Neural crest cell (in vitro differentiated cells): Measurements from ENCODE around the gene ATP8A1. TPM values are rescaled to one million over a fixed set of nuclear protein-coding genes. Genes with fewer than 3 reads are reported as not detected.

Source experiments
- DNase-seq: peaks from one replicate; pipeline ENCODE4 v3.0.0; 2021; ENCODE audit warnings: low read depth, mixed read lengths, low spot score
- H3K27ac Mint-ChIP-seq: one replicate; pipeline ENCODE4 v1.8.0; 2021; ENCODE audit warnings: mild to moderate bottlenecking, mixed read lengths; ENCODE audit not compliant: unreplicated experiment
- H3K27me3 Mint-ChIP-seq: 2 replicates; pipeline ENCODE4 v1.8.0; 2021; ENCODE audit warnings: low read depth, mild to moderate bottlenecking, mixed read lengths
- H3K36me3 Mint-ChIP-seq: 2 replicates; pipeline ENCODE4 v1.8.0; 2021; ENCODE audit warnings: low read depth, mild to moderate bottlenecking, mixed read lengths
- H3K4me1 Mint-ChIP-seq: 2 replicates; pipeline ENCODE4 v1.8.0; 2021; ENCODE audit warnings: mixed read lengths
- H3K4me3 Mint-ChIP-seq: one replicate; pipeline ENCODE4 v1.8.0; 2021; ENCODE audit warnings: mild to moderate bottlenecking, mixed read lengths
- H3K9me3 Mint-ChIP-seq: 2 replicates; pipeline ENCODE4 v1.8.0; 2021; ENCODE audit warnings: mixed read lengths
- total RNA-seq: library from RNA; stranded (reverse); gene quantifications from 2 replicates; pipeline ENCODE4 v1.2.1, GENCODE V29; 2021
- TF ChIP-seq, protein P1 (sequence below): fragments of 200-600 bp; sonication (generic); conservative IDR thresholded peaks from 2 replicates; pipeline ENCODE4 v1.5.0; 2021; ENCODE audit warnings: antibody characterized with exemption, mild to moderate bottlenecking

Gene ATP8A1
- total RNA-seq, 1 donor from 2014 or later: 11.9 TPM

- TF ChIP-seq, protein P1, sequence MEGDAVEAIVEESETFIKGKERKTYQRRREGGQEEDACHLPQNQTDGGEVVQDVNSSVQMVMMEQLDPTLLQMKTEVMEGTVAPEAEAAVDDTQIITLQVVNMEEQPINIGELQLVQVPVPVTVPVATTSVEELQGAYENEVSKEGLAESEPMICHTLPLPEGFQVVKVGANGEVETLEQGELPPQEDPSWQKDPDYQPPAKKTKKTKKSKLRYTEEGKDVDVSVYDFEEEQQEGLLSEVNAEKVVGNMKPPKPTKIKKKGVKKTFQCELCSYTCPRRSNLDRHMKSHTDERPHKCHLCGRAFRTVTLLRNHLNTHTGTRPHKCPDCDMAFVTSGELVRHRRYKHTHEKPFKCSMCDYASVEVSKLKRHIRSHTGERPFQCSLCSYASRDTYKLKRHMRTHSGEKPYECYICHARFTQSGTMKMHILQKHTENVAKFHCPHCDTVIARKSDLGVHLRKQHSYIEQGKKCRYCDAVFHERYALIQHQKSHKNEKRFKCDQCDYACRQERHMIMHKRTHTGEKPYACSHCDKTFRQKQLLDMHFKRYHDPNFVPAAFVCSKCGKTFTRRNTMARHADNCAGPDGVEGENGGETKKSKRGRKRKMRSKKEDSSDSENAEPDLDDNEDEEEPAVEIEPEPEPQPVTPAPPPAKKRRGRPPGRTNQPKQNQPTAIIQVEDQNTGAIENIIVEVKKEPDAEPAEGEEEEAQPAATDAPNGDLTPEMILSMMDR: no peak
- no peaks in the 10 kb centered on the region for H3K4me1 Mint-ChIP-seq
- H3K27ac Mint-ChIP-seq: no peak overlapping the region
- H3K9me3 Mint-ChIP-seq: peaks cover 7% of the 10 kb centered on the region
- no peaks in the 10 kb centered on the region for H3K36me3 Mint-ChIP-seq
- H3K4me3 Mint-ChIP-seq: no peak overlapping the region
- no peaks in the 10 kb centered on the region for H3K27me3 Mint-ChIP-seq
- no peak for DNase-seq
Measured at GRCh38 chr4:42543126-42543525, 113.8 kb downstream of the ATP8A1 start.

DNA sequence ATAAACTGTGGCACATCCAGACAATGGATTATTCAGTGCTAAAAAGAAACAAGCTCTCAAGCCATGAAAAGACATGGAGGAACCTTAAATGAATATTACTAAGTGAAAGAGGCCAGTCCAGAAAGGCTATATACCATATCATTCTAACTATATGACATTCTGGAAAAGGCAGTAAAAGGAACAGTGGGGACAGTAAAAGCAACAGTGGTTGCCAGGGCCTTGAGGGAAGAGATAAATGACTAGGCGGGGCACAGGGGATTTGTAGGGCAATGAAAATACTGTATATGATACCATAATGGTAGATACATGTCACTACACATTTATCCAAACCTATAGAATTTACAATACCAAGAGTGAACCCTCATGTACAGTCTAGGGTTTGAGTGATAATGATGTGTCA is 115.3 kb downstream of the ATP8A1 start:
- TF ChIP-seq, protein P1: no peak
- Mint-ChIP-seq H3K36me3 (peaks cover 4% of the 10 kb centered on the region), H3K27me3 (no peaks in the 10 kb centered on the region), H3K9me3 (peaks cover 11% of the 10 kb centered on the region), H3K4me3 (no peak overlapping the region), H3K4me1 (no peaks in the 10 kb centered on the region), H3K27ac (no peak overlapping the region)
- DNase-seq: no peak

DNA sequence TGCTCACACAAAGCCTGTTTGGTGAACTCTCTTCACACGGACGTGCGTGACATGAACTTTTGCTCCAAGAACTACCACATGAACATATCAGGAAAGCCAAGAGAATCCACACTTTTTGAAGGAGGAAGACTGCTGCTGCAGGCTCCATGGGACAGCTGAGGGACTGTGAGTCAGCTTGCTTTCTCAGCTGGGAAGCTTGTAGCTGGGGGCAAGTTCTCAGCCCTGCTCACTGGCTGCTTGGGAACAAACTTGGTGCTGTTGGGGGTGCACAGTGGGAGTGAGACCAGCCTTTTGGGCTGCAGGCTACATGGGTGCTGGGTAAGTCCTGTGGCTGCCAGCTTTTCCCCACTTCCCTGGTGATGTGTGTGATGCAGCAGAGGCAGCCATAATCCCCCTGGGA is 123.9 kb downstream of the ATP8A1 start:
- no peak for DNase-seq
- Mint-ChIP-seq H3K27me3 (no peaks in the 10 kb centered on the region), H3K4me1 (no peaks in the 10 kb centered on the region), H3K9me3 (peaks cover 12% of the 10 kb centered on the region), H3K27ac (no peak overlapping the region), H3K4me3 (no peak overlapping the region), H3K36me3 (peaks cover 19% of the 10 kb centered on the region)
- TF ChIP-seq, protein P1: no peak

DNA sequence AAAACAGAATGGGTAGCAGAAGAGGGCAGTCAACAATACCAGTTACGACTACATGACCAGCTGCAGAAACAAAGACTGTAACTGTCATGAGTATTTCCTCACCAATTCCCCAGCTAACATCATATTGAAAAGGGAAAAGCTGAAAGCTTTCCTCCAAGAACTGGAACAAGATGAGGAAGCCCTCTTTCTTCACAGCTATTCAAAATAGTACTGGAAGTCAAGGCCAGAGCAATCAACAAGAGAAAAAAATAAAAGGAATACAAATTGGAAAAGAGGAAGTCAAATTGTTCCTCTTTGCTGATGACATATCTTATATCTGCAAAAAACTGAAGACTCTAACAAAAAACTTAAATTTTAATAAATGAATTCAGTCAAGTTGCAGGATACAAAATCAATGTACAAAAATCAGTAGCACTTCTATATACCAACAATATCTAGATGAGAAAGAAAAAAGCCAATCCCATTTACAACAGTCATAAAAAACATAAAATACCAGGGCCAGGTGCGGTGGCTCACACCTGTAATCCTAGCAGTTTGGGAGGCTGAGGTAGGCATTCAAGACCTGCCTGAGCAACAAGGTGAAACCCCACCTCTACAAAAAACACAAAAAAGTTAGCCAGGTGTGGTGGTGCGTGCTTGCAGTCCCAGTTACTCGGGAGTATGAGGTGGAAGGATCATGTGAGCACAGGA is 125.4 kb downstream of the ATP8A1 start:
- DNase-seq: no peak
- no peak overlapping the region for H3K4me3 Mint-ChIP-seq
- TF ChIP-seq, protein P1: no peak
- peaks cover 15% of the 10 kb centered on the region for H3K36me3 Mint-ChIP-seq
- peaks cover 8% of the 10 kb centered on the region for H3K9me3 Mint-ChIP-seq
- H3K4me1 Mint-ChIP-seq: no peaks in the 10 kb centered on the region
- no peak overlapping the region for H3K27ac Mint-ChIP-seq
- H3K27me3 Mint-ChIP-seq: no peaks in the 10 kb centered on the region

- Mint-ChIP-seq H3K27ac (no peak overlapping the region), H3K27me3 (no peaks in the 10 kb centered on the region), H3K4me1 (peaks cover 3% of the 10 kb centered on the region), H3K9me3 (no peaks in the 10 kb centered on the region), H3K36me3 (no peaks in the 10 kb centered on the region), H3K4me3 (no peak overlapping the region)
- TF ChIP-seq, protein P1: no peak
- no peak for DNase-seq
Measured at GRCh38 chr4:42523066-42523718, 133.7 kb downstream of the ATP8A1 start.
